Stimulated activated CD4-positive, alpha-beta T cell treated with anti-CD3 and anti-CD28 coated beads, Interleukin-4, amount 100 ng/mL, for 1 hour (primary cell): Measurements from ENCODE around the gene RPE65.
"Not testable (repeated sequence)": the region's sequence is repeated elsewhere in the genome, so short reads cannot be mapped to it uniquely, and the experiment has no call there.

ENCODE experiments used
- DNase-seq: peaks from one replicate; pipeline ENCODE4 v3.0.0-alpha.2; 2020

Gene RPE65

GRCh38 chr1:68449901-68450300, at the start of gene RPE65:
RPE65 (minus strand) TSS chr1:68449954; CDS start chr1:68449905, 49 bp downstream.
- no peak for DNase-seq

GRCh38 chr1:68497358-68497698, 47.6 kb upstream of the RPE65 start:
- no peak for DNase-seq

- peak; percentile 73 for DNase-seq
These were observed 47.1 kb upstream of the RPE65 start, which contains the start of gene DEPDC1 for GRCh38 chr1:68496680-68497357. DEPDC1 (minus strand) TSS chr1:68497082; CDS start chr1:68496999, 83 bp downstream.

GRCh38 chr1:68495968-68496679, 46.4 kb upstream of the RPE65 start:
- DNase-seq: no peak

GRCh38 chr1:68495532-68495931, 45.8 kb upstream of the RPE65 start:
- DNase-seq: no peak

- DNase-seq: no peak
These were observed 43.4 kb upstream of the RPE65 start for GRCh38 chr1:68493193-68493592.

DNA sequence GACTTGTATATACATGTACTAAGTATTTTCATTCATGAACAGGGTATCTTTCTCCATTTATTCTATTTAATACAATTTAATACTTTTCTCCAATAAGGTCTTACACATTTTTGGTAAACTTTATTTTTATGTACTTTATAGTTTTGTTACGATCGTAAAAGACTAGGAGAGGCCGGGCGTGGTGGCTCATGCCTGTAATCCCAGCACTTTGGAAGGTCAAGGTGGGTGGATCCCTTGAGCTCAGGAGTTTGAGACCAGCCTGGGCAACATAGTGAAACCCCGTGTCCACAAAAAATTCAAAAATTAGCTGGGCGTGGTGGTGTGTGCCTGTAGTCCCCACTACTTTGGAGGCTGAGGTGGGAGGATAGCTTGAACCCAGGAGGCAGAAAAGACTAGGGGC, 42.5 kb upstream of the RPE65 start:
- not testable (repeated sequence) for DNase-seq

DNA sequence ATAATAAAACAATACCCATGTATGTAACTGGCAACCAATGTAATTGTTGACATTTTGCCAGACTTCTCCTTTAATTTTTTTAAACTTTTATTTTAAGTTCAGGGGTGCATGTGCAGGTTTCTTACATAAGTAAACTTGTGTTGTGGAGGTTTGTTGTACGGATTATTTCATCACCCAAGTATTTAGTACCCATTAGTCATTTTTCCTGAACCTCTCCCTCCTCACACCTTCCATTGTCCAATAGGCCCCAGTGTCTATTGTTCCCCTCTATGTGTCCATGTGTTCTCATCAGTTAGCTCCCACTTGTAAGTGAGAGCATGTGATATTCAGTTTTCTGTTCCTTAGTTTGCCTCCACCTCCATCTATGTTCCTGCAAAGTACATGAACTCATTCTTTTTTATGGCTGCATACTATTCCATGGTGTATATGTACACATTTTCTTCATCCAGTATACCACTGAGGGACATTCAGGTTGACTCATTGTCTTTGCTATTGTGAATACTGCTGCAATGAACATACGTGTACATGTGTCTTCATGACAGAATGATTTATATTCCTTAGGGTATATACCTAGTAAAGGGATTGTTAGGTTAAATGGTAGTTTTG, 40.4 kb upstream of the RPE65 start:
- DNase-seq: no peak

GRCh38 chr1:68485431-68486022, 35.8 kb upstream of the RPE65 start:
- DNase-seq: no peak

DNA sequence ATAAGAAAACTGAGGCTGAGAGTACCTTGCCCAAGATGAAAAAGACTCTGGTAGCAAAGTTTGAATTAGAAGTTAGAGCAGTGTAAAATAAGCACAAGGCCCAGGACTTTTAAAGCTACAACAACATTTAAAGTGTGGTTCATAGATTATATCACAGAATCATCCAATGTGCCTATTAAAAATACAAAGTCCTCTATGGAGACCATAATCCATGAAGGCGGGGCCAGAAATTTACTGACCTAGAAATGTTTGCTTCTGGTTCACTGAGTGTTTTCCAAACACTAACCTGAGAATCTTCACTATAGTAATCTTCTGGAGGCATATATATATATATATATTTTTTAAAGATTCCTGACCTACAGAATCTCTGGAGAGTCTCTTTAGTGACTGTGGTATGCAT, 34.9 kb upstream of the RPE65 start:
- no peak for DNase-seq

GRCh38 chr1:68481041-68481440, 31.3 kb upstream of the RPE65 start:
- DNase-seq: no peak

GRCh38 chr1:68479501-68479900, 29.7 kb upstream of the RPE65 start:
- DNase-seq: no peak

GRCh38 chr1:68478662-68479061, 28.9 kb upstream of the RPE65 start:
- DNase-seq: no peak

DNA sequence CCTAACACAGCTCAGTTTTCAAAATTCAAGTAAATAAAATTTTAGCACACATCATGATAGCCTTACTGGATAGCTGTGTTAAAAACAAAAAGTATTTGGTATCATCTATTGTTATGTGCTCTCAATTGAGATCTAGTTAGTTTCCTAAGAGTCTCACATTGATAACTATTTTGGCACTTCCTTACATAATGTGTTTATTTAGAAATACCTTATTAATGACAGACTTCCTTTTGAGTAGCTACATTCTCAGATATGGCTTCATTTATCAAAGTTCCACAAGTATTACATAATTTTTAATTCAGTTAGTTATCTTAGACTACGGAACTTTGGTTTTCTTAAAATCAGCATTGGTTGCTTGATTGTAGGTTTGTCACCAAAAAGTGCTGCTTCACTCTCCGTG, 26.9 kb upstream of the RPE65 start:
- DNase-seq: not testable (repeated sequence)

DNA sequence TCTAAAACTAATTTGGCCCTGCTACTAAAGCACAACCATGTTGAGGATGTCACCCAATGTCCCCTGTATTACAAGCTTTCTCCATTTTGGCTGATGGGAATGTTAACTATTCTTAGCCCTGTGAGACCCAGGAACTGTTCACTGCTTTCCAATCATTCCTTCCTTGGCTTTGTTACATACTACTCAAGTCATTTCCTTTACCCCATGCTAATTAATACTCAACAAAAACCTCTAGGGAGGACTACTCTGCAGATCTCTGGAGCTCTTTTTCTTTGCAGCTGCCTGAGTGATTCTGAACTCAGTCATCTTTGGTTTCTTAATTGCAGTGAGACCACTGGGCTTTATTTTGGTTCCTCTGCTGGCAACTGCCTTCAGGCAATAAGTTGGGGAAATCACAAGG, 23.3 kb upstream of the RPE65 start:
- no peak for DNase-seq

DNA sequence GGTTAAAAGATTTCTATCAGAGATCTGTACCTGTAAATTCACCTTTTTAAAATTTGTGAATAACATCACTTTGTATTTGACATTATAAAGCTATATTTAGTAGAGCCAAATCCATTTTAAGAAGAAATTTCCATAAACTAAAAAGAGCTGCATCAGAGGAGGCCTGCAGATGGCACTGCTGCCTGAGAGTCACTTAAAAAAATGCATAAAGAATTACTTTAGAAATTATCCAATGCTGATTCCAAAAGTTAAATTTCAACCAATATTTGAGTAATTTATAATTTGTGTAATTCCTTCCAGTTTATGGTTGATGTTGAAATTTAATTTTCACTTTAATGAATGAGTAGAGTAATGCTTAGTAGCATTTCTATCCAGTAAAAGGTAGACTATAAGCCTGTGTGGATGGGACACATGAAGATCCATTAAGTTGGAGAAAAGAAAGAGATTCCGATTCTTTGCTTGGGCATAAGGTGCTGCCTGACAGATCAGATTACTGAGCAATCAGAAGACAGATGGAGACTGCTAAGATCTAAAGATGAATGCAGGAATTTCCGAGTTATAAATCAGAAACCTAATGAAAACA, 20.7 kb upstream of the RPE65 start:
- DNase-seq: no peak

- DNase-seq: no peak
These were observed 15.1 kb upstream of the RPE65 start for GRCh38 chr1:68464891-68465290.

GRCh38 chr1:68460935-68461334, 11.2 kb upstream of the RPE65 start:
- DNase-seq: no peak

DNA sequence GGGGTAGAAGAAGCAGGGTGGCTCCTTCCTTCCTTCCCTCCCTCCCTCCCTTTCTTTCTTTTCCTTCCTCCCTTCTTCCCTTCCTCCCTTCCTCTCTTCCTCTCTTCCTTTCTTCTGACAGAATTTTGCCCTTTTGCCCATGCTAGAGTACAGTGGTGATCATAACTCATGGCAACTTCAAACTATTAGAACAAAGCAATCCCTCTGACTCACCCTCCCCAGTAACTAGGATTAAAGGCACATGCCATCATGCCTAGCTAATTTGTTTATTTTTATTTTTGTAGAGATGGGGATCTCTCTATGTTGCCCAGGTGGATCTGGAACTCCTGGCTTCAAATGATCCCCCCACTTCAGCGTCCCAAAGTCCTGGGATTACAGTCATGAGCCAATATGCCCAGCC, 10.0 kb upstream of the RPE65 start:
- DNase-seq: no peak

GRCh38 chr1:68459091-68459490, 9.3 kb upstream of the RPE65 start:
- DNase-seq: no peak

DNA sequence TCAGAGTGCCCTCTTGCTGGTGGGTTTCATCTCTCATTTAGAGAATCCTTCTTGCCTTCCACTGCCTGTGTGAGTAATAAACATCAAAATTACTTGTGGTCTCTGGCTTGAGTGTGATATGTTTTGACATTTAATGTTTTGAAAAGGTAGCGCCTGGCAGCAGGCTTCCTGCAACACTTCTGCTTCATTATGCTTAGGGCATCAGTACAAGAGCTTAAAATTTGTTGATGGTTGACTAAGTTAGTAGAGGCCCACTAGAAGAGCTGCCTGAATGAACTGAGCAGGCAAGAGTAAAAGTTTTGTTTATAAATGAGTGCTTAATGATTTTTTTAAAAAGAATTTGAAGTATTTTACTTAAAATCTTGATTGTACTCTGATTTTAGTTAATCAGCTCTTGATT, 6.4 kb upstream of the RPE65 start:
- no peak for DNase-seq

GRCh38 chr1:68454534-68454933, 4.8 kb upstream of the RPE65 start:
- DNase-seq: no peak

GRCh38 chr1:68453060-68453670, 3.4 kb upstream of the RPE65 start:
- no peak for DNase-seq
